Activated T-cell treated with anti-CD3 and anti-CD28 coated beads, Interleukin-2, amount 50 U/mL, for 4 hours (primary cell): ENCODE measurements around the gene B3GAT1. TPM values are rescaled to one million over a fixed set of nuclear protein-coding genes. Genes with fewer than 3 reads are reported as not detected.
"Not testable (repeated sequence)": the region's sequence is repeated elsewhere in the genome, so short reads cannot be mapped to it uniquely, and the experiment has no call there.

Experiments used
- ATAC-seq, 2 donors: fragments of 200-7000 bp; cut with Tn5 transposase; one replicate each; pipeline ENCODE4 v1.10.0; 2021
- DNase-seq: peaks from one replicate; pipeline ENCODE4 v3.0.0-alpha.2; 2020
- H3K27me3 Mint-ChIP-seq: one replicate; pipeline ENCODE4 v1.8.0; 2021; ENCODE audit warnings: low read depth, mixed read lengths
- H3K36me3 Mint-ChIP-seq: one replicate; pipeline ENCODE4 v1.8.0; 2022; ENCODE audit warnings: mixed read lengths; ENCODE audit not compliant: insufficient read depth
- H3K4me1 Mint-ChIP-seq: one replicate; pipeline ENCODE4 v1.8.0; 2021; ENCODE audit warnings: low read depth, mixed read lengths
- H3K4me3 Mint-ChIP-seq: one replicate; pipeline ENCODE4 v1.8.0; 2021; ENCODE audit warnings: mild to moderate bottlenecking, moderate library complexity, mixed read lengths
- H3K9me3 Mint-ChIP-seq: one replicate; pipeline ENCODE4 v1.8.0; 2021; ENCODE audit warnings: mixed read lengths
- total RNA-seq, 3 donors: library from RNA; stranded (reverse); gene quantifications; one replicate each; pipeline ENCODE4 v1.2.1, GENCODE V29; 2021

Gene B3GAT1
- total RNA-seq, 3 donors from 2014 or later = 0.05 to 0.50 (median 0.33) TPM

DNA sequence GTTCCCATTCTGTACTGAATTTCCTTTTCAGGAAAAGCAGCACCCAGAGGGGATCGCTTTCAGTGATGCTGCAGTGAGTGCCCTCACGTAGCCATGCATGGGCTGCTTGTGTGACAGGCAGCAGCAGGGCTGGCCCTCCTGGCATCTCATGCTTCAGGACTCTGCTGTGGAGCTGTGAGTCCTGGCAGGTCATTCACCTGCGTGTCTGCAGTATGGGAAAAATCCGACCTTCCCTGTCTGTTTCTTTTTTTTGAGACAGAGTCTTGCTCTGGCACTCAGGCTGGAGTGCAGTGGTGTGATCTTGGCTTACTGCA, 66.8 kb downstream of the B3GAT1 start:
- ATAC-seq (no peak), DNase-seq (no peak)
- no peak overlapping the region for H3K4me3 Mint-ChIP-seq
- no peaks in the 10 kb centered on the region for H3K36me3 Mint-ChIP-seq
- H3K9me3 Mint-ChIP-seq = no peaks in the 10 kb centered on the region
- peaks cover 12% of the 10 kb centered on the region for H3K4me1 Mint-ChIP-seq
- H3K27me3 Mint-ChIP-seq = no peaks in the 10 kb centered on the region

DNA sequence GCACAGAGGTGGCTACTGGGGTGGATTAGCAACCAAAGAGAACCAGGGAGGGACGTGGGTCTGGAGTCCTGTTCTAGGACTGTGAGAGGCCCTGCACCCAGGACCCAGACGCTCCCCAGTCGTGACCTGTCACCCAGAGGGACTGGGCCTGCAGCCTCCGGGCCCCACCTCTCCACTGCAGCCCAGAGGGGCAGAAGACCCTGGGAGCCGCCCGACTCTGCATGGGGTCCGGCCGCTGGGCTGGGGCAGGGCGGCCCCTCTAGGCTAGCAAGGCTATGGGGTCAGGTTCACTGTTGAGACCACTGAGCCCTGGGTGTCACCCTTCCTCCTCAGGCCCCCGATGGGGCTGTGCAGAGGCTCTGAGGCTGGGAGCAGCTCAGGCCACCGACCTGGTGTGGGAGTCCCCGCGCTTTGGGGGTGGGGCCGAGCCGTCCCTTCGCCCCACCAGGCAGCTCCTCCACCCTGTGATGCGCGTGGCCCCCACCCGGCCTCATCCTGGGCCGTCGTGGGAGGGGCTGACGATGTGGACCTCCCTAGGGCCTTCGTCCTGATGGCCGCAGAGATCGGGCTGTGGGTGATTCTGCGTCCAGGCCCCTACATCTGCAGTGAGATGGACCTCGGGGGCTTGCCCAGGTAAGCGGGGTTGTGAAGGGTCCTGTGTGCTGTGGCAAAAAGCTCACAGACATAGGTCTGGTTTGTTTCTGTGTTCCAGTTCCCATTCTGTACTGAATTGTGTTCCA, 67.4 kb downstream of the B3GAT1 start:
- H3K9me3 Mint-ChIP-seq, H3K36me3 Mint-ChIP-seq, H3K4me3 Mint-ChIP-seq, DNase-seq, H3K4me1 Mint-ChIP-seq, H3K27me3 Mint-ChIP-seq: not testable (repeated sequence)
- peak in 1 of 2 donors; percentile 23 for ATAC-seq

DNA sequence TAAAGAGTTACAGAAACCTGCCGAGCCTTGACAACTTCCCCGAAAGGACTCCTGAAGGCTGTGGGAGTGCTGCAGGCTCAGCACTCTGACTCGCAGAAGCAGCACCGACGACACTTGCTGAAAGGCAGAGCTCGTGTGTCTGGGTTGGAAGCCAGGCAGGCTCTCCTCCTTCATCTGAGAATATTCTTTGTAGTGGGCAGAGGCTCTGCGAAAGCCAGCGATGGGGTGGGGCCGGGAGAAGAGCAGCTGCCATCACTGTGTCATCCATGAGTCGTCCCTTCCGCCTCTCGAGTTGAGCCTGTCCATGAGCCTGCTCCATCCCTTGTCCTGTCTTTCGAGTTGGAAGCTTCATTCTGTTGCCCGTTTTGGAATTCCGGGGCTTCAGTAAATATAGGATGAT, 68.4 kb downstream of the B3GAT1 start:
- ATAC-seq = no peak

GRCh38 chr11:134342572-134343340, 69.3 kb downstream of the B3GAT1 start:
- H3K36me3 Mint-ChIP-seq = no peaks in the 10 kb centered on the region
- DNase-seq (no peak), ATAC-seq (no peak)
- H3K27me3 Mint-ChIP-seq = no peaks in the 10 kb centered on the region
- no peak overlapping the region for H3K4me3 Mint-ChIP-seq
- no peaks in the 10 kb centered on the region for H3K4me1 Mint-ChIP-seq
- no peaks in the 10 kb centered on the region for H3K9me3 Mint-ChIP-seq

More for the DNA sequence above, 68.4 kb downstream of the B3GAT1 start:
- Mint-ChIP-seq H3K9me3 (no peaks in the 10 kb centered on the region), H3K27me3 (no peaks in the 10 kb centered on the region), H3K36me3 (no peaks in the 10 kb centered on the region), H3K4me1 (no peaks in the 10 kb centered on the region), H3K4me3 (no peak overlapping the region)
- no peak for DNase-seq

- Mint-ChIP-seq H3K4me1 (no peaks in the 10 kb centered on the region), H3K9me3 (no peaks in the 10 kb centered on the region), H3K4me3 (no peak overlapping the region), H3K27me3 (no peaks in the 10 kb centered on the region), H3K36me3 (no peaks in the 10 kb centered on the region)
- DNase-seq = no peak
- ATAC-seq = no peak
These were observed 70.1 kb downstream of the B3GAT1 start for GRCh38 chr11:134341805-134342571.

- no peaks in the 10 kb centered on the region for H3K36me3 Mint-ChIP-seq
- no peaks in the 10 kb centered on the region for H3K27me3 Mint-ChIP-seq
- H3K4me3 Mint-ChIP-seq = no peak overlapping the region
These were observed 71.6 kb downstream of the B3GAT1 start for GRCh38 chr11:134340354-134340964.

DNA sequence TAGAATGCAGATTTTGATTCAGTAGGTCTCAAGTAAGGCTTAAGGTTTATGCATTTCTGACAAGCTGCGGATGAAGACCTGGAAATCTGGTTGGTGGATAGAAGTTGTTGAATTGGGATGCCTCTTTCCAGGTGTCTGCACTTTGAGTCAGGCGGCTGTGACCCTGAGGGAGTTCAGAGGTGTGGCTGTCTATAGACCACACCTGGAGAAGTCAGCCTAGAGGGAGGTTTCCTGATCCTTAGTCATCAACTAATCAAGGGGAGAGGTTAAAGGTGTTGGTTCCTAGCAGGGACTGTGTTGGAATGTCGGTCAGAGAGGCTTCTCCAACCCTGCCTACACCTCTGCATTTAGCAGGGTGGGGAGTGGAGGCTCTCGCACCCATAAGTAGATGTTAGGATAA, 72.3 kb downstream of the B3GAT1 start:
- DNase-seq = no peak
- H3K4me1 Mint-ChIP-seq = no peaks in the 10 kb centered on the region
- no peaks in the 10 kb centered on the region for H3K36me3 Mint-ChIP-seq
- no peak for ATAC-seq
- H3K4me3 Mint-ChIP-seq = no peak overlapping the region
- H3K9me3 Mint-ChIP-seq = no peaks in the 10 kb centered on the region
- no peaks in the 10 kb centered on the region for H3K27me3 Mint-ChIP-seq

More at GRCh38 chr11:134340354-134340964, 71.6 kb downstream of the B3GAT1 start:
- H3K4me1 Mint-ChIP-seq = no peaks in the 10 kb centered on the region
- no peaks in the 10 kb centered on the region for H3K9me3 Mint-ChIP-seq
- no peak for DNase-seq
- no peak for ATAC-seq

DNA sequence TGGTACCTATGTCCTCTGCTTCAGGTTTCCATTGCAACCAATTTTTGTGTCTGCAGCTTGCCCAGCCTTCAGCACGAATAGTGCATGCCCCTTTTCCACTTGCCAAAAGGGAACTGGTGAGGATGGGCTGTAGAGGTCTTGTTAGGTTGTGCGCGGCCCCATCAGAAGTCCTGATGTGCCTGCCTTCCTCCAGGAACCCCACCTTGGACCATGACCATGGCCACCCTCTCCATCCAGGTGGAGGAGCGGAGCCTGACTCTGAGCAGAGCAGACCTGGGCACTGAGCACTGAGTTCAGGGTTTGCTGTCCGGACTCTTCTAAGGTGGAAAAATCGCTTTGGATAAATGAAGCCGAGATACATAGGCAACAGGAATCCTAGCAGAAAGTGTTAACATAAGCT, 73.4 kb downstream of the B3GAT1 start:
- no peaks in the 10 kb centered on the region for H3K36me3 Mint-ChIP-seq
- H3K4me1 Mint-ChIP-seq = no peaks in the 10 kb centered on the region
- no peak for ATAC-seq
- no peaks in the 10 kb centered on the region for H3K9me3 Mint-ChIP-seq
- no peaks in the 10 kb centered on the region for H3K27me3 Mint-ChIP-seq
- no peak overlapping the region for H3K4me3 Mint-ChIP-seq
- DNase-seq = no peak

DNA sequence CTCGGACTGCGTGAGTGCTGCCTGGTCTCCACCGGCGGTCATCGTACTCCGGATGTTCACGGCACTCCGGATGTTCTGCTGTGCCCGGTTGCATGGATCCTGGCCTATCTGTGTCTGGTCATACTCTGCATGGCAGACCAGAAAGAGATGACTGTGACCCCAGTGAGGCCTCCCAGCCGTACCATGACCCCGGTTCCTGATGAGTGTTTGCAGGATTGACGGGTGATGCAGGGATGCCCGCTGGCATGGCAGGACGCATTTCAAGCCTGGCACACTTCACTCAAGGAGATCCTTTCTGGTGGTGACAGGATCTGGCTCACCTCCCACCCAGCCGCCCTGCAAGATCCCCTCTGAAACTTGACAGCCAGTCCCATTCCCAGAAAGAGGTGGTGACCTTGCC, 74.0 kb downstream of the B3GAT1 start:
- H3K9me3 Mint-ChIP-seq = no peaks in the 10 kb centered on the region
- no peaks in the 10 kb centered on the region for H3K4me1 Mint-ChIP-seq
- no peak overlapping the region for H3K4me3 Mint-ChIP-seq
- DNase-seq = no peak
- H3K36me3 Mint-ChIP-seq = no peaks in the 10 kb centered on the region
- ATAC-seq = no peak
- peaks cover 5% of the 10 kb centered on the region for H3K27me3 Mint-ChIP-seq

GRCh38 chr11:134337051-134337450, 75.0 kb downstream of the B3GAT1 start:
- no peak for DNase-seq
- Mint-ChIP-seq H3K4me1 (peaks cover 6% of the 10 kb centered on the region), H3K27me3 (peaks cover 7% of the 10 kb centered on the region), H3K36me3 (no peaks in the 10 kb centered on the region), H3K4me3 (no peak overlapping the region), H3K9me3 (no peaks in the 10 kb centered on the region)
- no peak for ATAC-seq

GRCh38 chr11:134334796-134335571, 77.1 kb downstream of the B3GAT1 start:
- H3K4me3 Mint-ChIP-seq = no peak overlapping the region
- H3K27me3 Mint-ChIP-seq = peaks cover 9% of the 10 kb centered on the region
- H3K9me3 Mint-ChIP-seq = no peaks in the 10 kb centered on the region
- peaks cover 9% of the 10 kb centered on the region for H3K4me1 Mint-ChIP-seq
- no peak for ATAC-seq
- no peaks in the 10 kb centered on the region for H3K36me3 Mint-ChIP-seq
- no peak for DNase-seq

DNA sequence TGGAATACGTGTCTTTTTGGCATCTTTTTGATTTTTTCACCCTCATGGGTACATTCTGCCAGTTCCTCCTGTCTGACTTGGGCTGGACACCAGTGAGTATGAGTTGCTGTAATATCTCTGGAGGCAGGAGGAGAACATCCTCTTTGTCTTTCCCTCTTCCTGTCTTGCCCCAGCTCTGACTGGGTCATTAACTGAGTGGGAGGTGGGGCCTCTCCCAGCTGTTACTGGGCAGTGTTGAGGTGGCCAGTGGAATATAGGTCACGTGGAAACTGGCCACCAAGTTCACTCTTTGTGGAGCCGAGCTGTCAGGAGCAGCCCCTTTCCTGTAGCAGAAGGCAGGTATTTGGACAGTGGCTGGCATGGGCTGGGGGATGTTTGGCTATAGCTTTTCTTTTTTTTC, 78.1 kb downstream of the B3GAT1 start:
- no peaks in the 10 kb centered on the region for H3K36me3 Mint-ChIP-seq
- H3K4me3 Mint-ChIP-seq = no peak overlapping the region
- H3K4me1 Mint-ChIP-seq = peaks cover 9% of the 10 kb centered on the region
- H3K9me3 Mint-ChIP-seq = no peaks in the 10 kb centered on the region
- DNase-seq = no peak
- no peak for ATAC-seq
- peaks cover 9% of the 10 kb centered on the region for H3K27me3 Mint-ChIP-seq

DNA sequence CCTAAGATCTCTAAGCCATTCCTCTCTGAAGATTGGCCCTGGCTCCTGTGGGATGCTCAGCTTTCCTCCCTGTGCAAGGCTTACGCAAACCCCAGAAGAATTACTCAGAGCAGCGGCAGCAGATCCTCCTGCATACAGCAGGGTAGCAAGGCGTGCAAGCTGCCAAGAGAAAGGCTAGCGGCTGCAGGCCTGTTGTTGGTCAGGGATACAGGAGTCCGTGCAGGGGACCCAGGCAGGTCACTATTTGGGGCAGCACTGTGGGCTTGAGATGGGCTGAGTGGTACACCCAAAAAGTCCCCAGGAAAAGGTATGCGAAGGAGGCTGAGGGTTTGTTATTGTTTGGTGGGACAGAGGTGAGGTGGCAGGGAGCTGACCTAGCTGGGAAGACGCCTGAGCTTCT, 78.7 kb downstream of the B3GAT1 start:
- Mint-ChIP-seq H3K4me1 (peaks cover 9% of the 10 kb centered on the region), H3K36me3 (no peaks in the 10 kb centered on the region), H3K27me3 (peaks cover 9% of the 10 kb centered on the region), H3K4me3 (peak overlapping the region; percentile 81), H3K9me3 (no peaks in the 10 kb centered on the region)
- no peak for ATAC-seq
- DNase-seq = no peak

DNA sequence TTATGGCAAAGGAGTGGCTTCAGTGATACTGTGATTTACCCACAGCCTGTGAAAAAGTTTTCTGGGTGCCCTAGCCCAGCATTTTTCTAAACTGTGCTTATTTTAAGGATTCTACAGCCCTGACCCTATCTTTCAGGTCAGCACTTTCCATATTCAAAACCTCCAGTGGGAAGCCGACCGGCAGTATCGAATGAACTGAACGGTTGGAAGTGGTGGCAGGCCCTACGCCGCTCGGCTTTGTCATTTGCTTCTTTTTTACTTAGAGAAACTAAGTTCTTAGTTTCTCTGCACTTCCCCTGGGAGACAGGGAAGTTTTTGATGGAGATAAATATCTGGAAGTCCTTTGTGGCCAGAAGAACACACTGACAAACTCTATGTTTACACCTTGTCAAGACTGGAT, 79.3 kb downstream of the B3GAT1 start:
- no peaks in the 10 kb centered on the region for H3K36me3 Mint-ChIP-seq
- peaks cover 9% of the 10 kb centered on the region for H3K27me3 Mint-ChIP-seq
- H3K4me1 Mint-ChIP-seq = peaks cover 9% of the 10 kb centered on the region
- H3K9me3 Mint-ChIP-seq = no peaks in the 10 kb centered on the region
- DNase-seq (no peak), ATAC-seq (no peak)
- H3K4me3 Mint-ChIP-seq = peak overlapping the region; percentile 81
